Suprapubic skin (tissue), 4 donors: ENCODE measurements around the gene POC1B.

Experiments
- CTCF ChIP-seq, 2 donors: fragments of 200-600 bp in 1 of 2; fragments of 450-650 bp in 1 of 2; sonication (generic) in 1 of 2; IDR thresholded peaks; one replicate each; pipeline ENCODE4 v1.5.1; 2016 to 2019; ENCODE audit warnings: antibody characterized with exemption in 2 of 2, mild to moderate bottlenecking in 1 of 2, moderate library complexity in 1 of 2
- POLR2A ChIP-seq, 2 donors: fragments of 450-650 bp; IDR thresholded peaks; one replicate each; pipeline ENCODE4 v1.6.1; 2017; ENCODE audit warnings: antibody characterized with exemption in 2 of 2, mild to moderate bottlenecking in 2 of 2, moderate library complexity in 2 of 2
- POLR2AphosphoS5 ChIP-seq, 3 donors: sonication (generic); formaldehyde crosslinking; IDR thresholded peaks; one replicate each; pipeline ENCODE4 v1.6.1; 2017; ENCODE audit warnings: antibody characterized with exemption in 3 of 3

GRCh38 chr12:89448526-89448925, 77.3 kb downstream of the POC1B start:
- TF ChIP-seq CTCF (IDR thresholded peaks at IDR 0.05), result no peak
- TF ChIP-seq POLR2AphosphoS5 (IDR thresholded peaks at IDR 0.05), result no peak
- TF ChIP-seq POLR2A (IDR thresholded peaks at IDR 0.05), result no peak
